22Rv1 (cell line): ENCODE results near the gene MYCBP2.
"Not testable (repeated sequence)": the region's sequence is repeated elsewhere in the genome, so short reads cannot be mapped to it uniquely, and the experiment has no call there.

Experiments used
- H3K27ac ChIP-seq: fragments of 450-650 bp; 2 replicates; pipeline ENCODE4 v1.5.1; 2017
- CTCF ChIP-seq: fragments of 450-650 bp; IDR thresholded peaks from 2 replicates; pipeline ENCODE4 v1.5.1; 2017; ENCODE audit warnings: mild to moderate bottlenecking
- ZFX ChIP-seq: fragments of 450-650 bp; IDR thresholded peaks from 2 replicates; pipeline ENCODE4 v1.6.1; 2017; ENCODE audit warnings: antibody characterized with exemption, borderline replicate concordance

Gene MYCBP2

GRCh38 chr13:77349365-77349764, 22.5 kb upstream of the MYCBP2 start:
- TF ChIP-seq CTCF (no peak), ZFX (no peak)
- no peak overlapping the region for H3K27ac ChIP-seq

GRCh38 chr13:77347351-77347750, 20.5 kb upstream of the MYCBP2 start:
- H3K27ac ChIP-seq, result not testable (repeated sequence)

GRCh38 chr13:77345150-77345780, 18.4 kb upstream of the MYCBP2 start:
- no peak overlapping the region for H3K27ac ChIP-seq
- TF ChIP-seq ZFX, result no peak
- no peak for TF ChIP-seq CTCF

- no peak overlapping the region for H3K27ac ChIP-seq
- no peak for TF ChIP-seq CTCF
- TF ChIP-seq ZFX, result no peak
Measured at GRCh38 chr13:77343841-77344240, 16.9 kb upstream of the MYCBP2 start.

GRCh38 chr13:77339408-77339807, 12.5 kb upstream of the MYCBP2 start:
- H3K27ac ChIP-seq, result no peak overlapping the region
- TF ChIP-seq CTCF, result no peak
- TF ChIP-seq ZFX, result no peak

- TF ChIP-seq CTCF, result no peak
- TF ChIP-seq ZFX, result no peak
- H3K27ac ChIP-seq, result no peak overlapping the region
Measured at GRCh38 chr13:77338961-77339401, 12.1 kb upstream of the MYCBP2 start.

GRCh38 chr13:77338329-77338728, 11.4 kb upstream of the MYCBP2 start:
- no peak for TF ChIP-seq ZFX
- no peak for TF ChIP-seq CTCF
- H3K27ac ChIP-seq, result no peak overlapping the region

- H3K27ac ChIP-seq, result no peak overlapping the region
- TF ChIP-seq ZFX (no peak), CTCF (no peak)
Measured at GRCh38 chr13:77337159-77337558, 10.3 kb upstream of the MYCBP2 start.
